IMR-90 (cell line): ENCODE measurements around the gene SCAMP1. TPM values are rescaled to one million over a fixed set of nuclear protein-coding genes. Genes with fewer than 3 reads are reported as not detected.

Experiments
- ATAC-seq: fragments of 200-7000 bp; cut with Tn5 transposase; 2 replicates; pipeline ENCODE4 v1.9.1; 2020; ENCODE audit warnings: low read depth, mild to moderate bottlenecking, moderate library complexity
- BruUV-seq: library from RNA; stranded (reverse); fragments of 400-500 nt; replicated peaks from 2 replicates; lab custom pipeline; 2021; lab: Mats Ljungman, UMichigan
- CTCF ChIA-PET: fragments of 300-600 bp; formaldehyde crosslinking; extraction: SDS; loops from one replicate; lab custom pipeline; 2021; ENCODE audit warnings: antibody characterized with exemption; lab: Yijun Ruan, JAX
- POLR2A ChIA-PET: fragments of 300-600 bp; sonication (Branson Sonifier 250); formaldehyde crosslinking; loops from one replicate; lab custom pipeline; 2022; ENCODE audit warnings: antibody characterized with exemption; ENCODE audit not compliant: unreplicated experiment; lab: Charles Lee
- DNase-seq: peaks from one replicate; pipeline ENCODE4 v3.0.0; 2013
- H2AFZ ChIP-seq: replicated peaks from 2 replicates; pipeline ENCODE3; 2013; ENCODE audit warnings: low read length, mild to moderate bottlenecking; ENCODE audit not compliant: poor library complexity
- H2AK5ac ChIP-seq: 2 replicates; pipeline ENCODE4 v1.6.1; 2013; ENCODE audit warnings: low read depth, low read length, inconsistent platforms
- H2AK9ac ChIP-seq: replicated peaks from 2 replicates; pipeline ENCODE3; 2013; ENCODE audit warnings: mild to moderate bottlenecking, low read depth, low read length, moderate library complexity; ENCODE audit not compliant: poor library complexity
- H2BK120ac ChIP-seq: 2 replicates; pipeline ENCODE4 v1.6.1; 2013; ENCODE audit warnings: low read depth, low read length, inconsistent platforms
- H2BK15ac ChIP-seq: 3 replicates; pipeline ENCODE4 v1.6.1; 2013; ENCODE audit warnings: low read depth, low read length, inconsistent platforms
- H2BK20ac ChIP-seq: 2 replicates; pipeline ENCODE4 v1.6.1; 2013; ENCODE audit warnings: low read depth, mild to moderate bottlenecking, inconsistent platforms, low read length, moderate library complexity
- H2BK5ac ChIP-seq: 2 replicates; pipeline ENCODE4 v1.6.1; 2013; ENCODE audit warnings: mild to moderate bottlenecking, low read depth, low read length, inconsistent platforms; ENCODE audit not compliant: poor library complexity, severe bottlenecking
- H3K14ac ChIP-seq: replicated peaks from 2 replicates; pipeline ENCODE4 v1.6.1; 2013; ENCODE audit warnings: low read depth, low read length, inconsistent platforms
- H3K18ac ChIP-seq: 2 replicates; pipeline ENCODE4 v1.6.1; 2013; ENCODE audit warnings: low read depth, low read length, control low read depth
- H3K23ac ChIP-seq: 2 replicates; pipeline ENCODE4 v1.6.1; 2013; ENCODE audit warnings: low read depth, low read length, inconsistent platforms
- H3K27ac ChIP-seq: 2 replicates; pipeline ENCODE4 v1.5.1; 2013; ENCODE audit warnings: mild to moderate bottlenecking, control low read depth, low read length; ENCODE audit not compliant: insufficient read depth
- H3K27me3 ChIP-seq: 2 replicates; pipeline ENCODE4 v1.6.1; 2013; ENCODE audit warnings: low read length; ENCODE audit not compliant: control insufficient read depth, insufficient read depth
- H3K36me3 ChIP-seq: 2 replicates; pipeline ENCODE4 v1.6.1; 2013; ENCODE audit warnings: low read length, mixed read lengths; ENCODE audit not compliant: control insufficient read depth, insufficient read depth
- H3K4ac ChIP-seq: 2 replicates; pipeline ENCODE4 v1.6.1; 2013; ENCODE audit warnings: low read depth, low read length, inconsistent platforms
- H3K4me1 ChIP-seq: 2 replicates; pipeline ENCODE4 v1.6.1; 2013; ENCODE audit warnings: low read length, mixed read lengths; ENCODE audit not compliant: control insufficient read depth, insufficient read depth
- H3K4me2 ChIP-seq: 2 replicates; pipeline ENCODE4 v1.6.1; 2013; ENCODE audit warnings: low read depth, mild to moderate bottlenecking, control low read depth, low read length, moderate library complexity
- H3K4me3 ChIP-seq: 2 replicates; pipeline ENCODE4 v1.5.1; 2013; ENCODE audit warnings: low read depth, mild to moderate bottlenecking, control low read depth, low read length, moderate library complexity; ENCODE audit not compliant: insufficient read depth
- H3K56ac ChIP-seq: 2 replicates; pipeline ENCODE4 v1.6.1; 2013; ENCODE audit warnings: low read length, inconsistent platforms; ENCODE audit not compliant: insufficient read depth; ENCODE audit errors: extremely low read depth
- H3K79me1 ChIP-seq, 2 experiments: 2 replicates each; pipeline ENCODE4 v1.6.1; 2013; ENCODE audit warnings: low read length in 2 of 2, inconsistent platforms in 1 of 2, low read depth in 1 of 2
- H3K9ac ChIP-seq: 2 replicates; pipeline ENCODE4 v1.6.1; 2013; ENCODE audit warnings: low read depth, low read length, control low read depth
- H3K9me1 ChIP-seq: 2 replicates; pipeline ENCODE4 v1.6.1; 2013; ENCODE audit warnings: low read length, inconsistent platforms; ENCODE audit not compliant: insufficient read depth
- H3K9me3 ChIP-seq: 2 replicates; pipeline ENCODE4 v1.6.1; 2013; ENCODE audit warnings: low read length; ENCODE audit not compliant: control insufficient read depth, insufficient read depth
- H4K20me1 ChIP-seq: 2 replicates; pipeline ENCODE4 v1.6.1; 2013; ENCODE audit warnings: low read length, inconsistent platforms; ENCODE audit not compliant: insufficient read depth
- H4K5ac ChIP-seq: 2 replicates; pipeline ENCODE4 v1.6.1; 2013; ENCODE audit warnings: mild to moderate bottlenecking, low read depth, low read length, control low read depth
- H4K8ac ChIP-seq, 2 experiments: 2 replicates each; pipeline ENCODE4 v1.6.1; 2013; ENCODE audit warnings: low read depth in 2 of 2, low read length in 2 of 2, control low read depth in 1 of 2, inconsistent platforms in 1 of 2
- H4K91ac ChIP-seq: 2 replicates; pipeline ENCODE4 v1.6.1; 2013; ENCODE audit warnings: low read depth, low read length, inconsistent platforms; ENCODE audit not compliant: insufficient read depth
- BHLHE40 ChIP-seq: fragments of 150-350 bp; IDR thresholded peaks from 2 replicates; pipeline ENCODE4 v1.6.1; 2016; ENCODE audit warnings: mild to moderate bottlenecking, low read depth, low read length
- CEBPB ChIP-seq: IDR thresholded peaks from 2 replicates; pipeline ENCODE4 v1.6.1; 2012; ENCODE audit warnings: low read depth, low read length, improper control_type of control experiment
- CHD1 ChIP-seq: IDR thresholded peaks from 2 replicates; pipeline ENCODE4 v1.6.1; 2012; ENCODE audit warnings: low read depth, low read length, improper control_type of control experiment
- CTCF ChIP-seq: conservative IDR thresholded peaks from 2 replicates; pipeline ENCODE4 v1.5.1; 2012; ENCODE audit warnings: mild to moderate bottlenecking, low read depth, low read length, improper control_type of control experiment
- ELK1 ChIP-seq: fragments of 150-350 bp; IDR thresholded peaks from 2 replicates; pipeline ENCODE4 v1.6.1; 2016; ENCODE audit warnings: low read depth, mild to moderate bottlenecking, low read length, moderate library complexity, borderline replicate concordance
- FOS ChIP-seq: fragments of 150-350 bp; IDR thresholded peaks from 2 replicates; pipeline ENCODE4 v1.6.1; 2016; ENCODE audit warnings: low read depth, low read length
- MAFK ChIP-seq: IDR thresholded peaks from 2 replicates; pipeline ENCODE4 v1.6.1; 2012; ENCODE audit warnings: low read depth, low read length, improper control_type of control experiment
- MAZ ChIP-seq: IDR thresholded peaks from 2 replicates; pipeline ENCODE4 v1.6.1; 2012; ENCODE audit warnings: low read depth, mild to moderate bottlenecking, low read length, improper control_type of control experiment, moderate library complexity, borderline replicate concordance
- MXI1 ChIP-seq: IDR thresholded peaks from 2 replicates; pipeline ENCODE4 v1.6.1; 2012; ENCODE audit warnings: low read depth, mild to moderate bottlenecking, low read length, moderate library complexity, borderline replicate concordance
- NFE2L2 ChIP-seq: fragments of 150-350 bp; IDR thresholded peaks from 2 replicates; pipeline ENCODE4 v1.6.1; 2016; ENCODE audit warnings: low read depth, mild to moderate bottlenecking, low read length
- POLR2A ChIP-seq: IDR thresholded peaks from 2 replicates; pipeline ENCODE4 v1.6.1; 2012; ENCODE audit warnings: mild to moderate bottlenecking, low read depth, low read length
- RAD21 ChIP-seq: IDR thresholded peaks from 2 replicates; pipeline ENCODE4 v1.6.1; 2012; ENCODE audit warnings: low read length, improper control_type of control experiment
- RCOR1 ChIP-seq: IDR thresholded peaks from 2 replicates; pipeline ENCODE4 v1.6.1; 2012; ENCODE audit warnings: mild to moderate bottlenecking, low read length, improper control_type of control experiment; ENCODE audit not compliant: insufficient replicate concordance
- RFX5 ChIP-seq: IDR thresholded peaks from 2 replicates; pipeline ENCODE4 v1.8.0; 2012; ENCODE audit warnings: low read depth, mild to moderate bottlenecking, low read length, moderate library complexity
- SMC3 ChIP-seq: fragments of 150-350 bp; IDR thresholded peaks from 2 replicates; pipeline ENCODE4 v1.6.1; 2016; ENCODE audit warnings: low read depth, mild to moderate bottlenecking, antibody characterized with exemption, low read length, moderate library complexity
- USF2 ChIP-seq: fragments of 150-350 bp; IDR thresholded peaks from 2 replicates; pipeline ENCODE4 v1.6.1; 2017; ENCODE audit warnings: mild to moderate bottlenecking, antibody characterized with exemption, low read length, low read depth
- dilution Hi-C: fragments of 300-500 bp; cut with HindIII; formaldehyde crosslinking; loops from one replicate; pipeline ENCODE4 v1.14.3; 2018; ENCODE audit warnings: low sequenced_read_pairs; ENCODE audit not compliant: unreplicated experiment
- in situ Hi-C: fragments of 300-500 bp; cut with MboI; formaldehyde crosslinking; loops from 3 replicates; pipeline ENCODE4 v1.14.3; 2019; ENCODE audit warnings: low sequenced_read_pairs, inconsistent platforms, mixed read lengths
- intact Hi-C: fragments of 100-400 bp; cut with micrococcal nuclease; formaldehyde crosslinking; loops from 2 replicates; pipeline ENCODE4 v1.10.0; 2022
- polyA plus RNA-seq, 3 experiments: library from polyadenylated mRNA; depleted of rRNA; stranded (reverse); fragments of >200 nt; gene quantifications; 2 replicates each; pipeline ENCODE4 v1.2.3, GENCODE V29; 2012; ENCODE audit warnings: low replicate concordance in 1 of 3
- total RNA-seq: library from RNA; depleted of rRNA; stranded (reverse); fragments of >200 nt; gene quantifications from 2 replicates; pipeline ENCODE4 v1.2.3, GENCODE V29; 2012

The SCAMP1 gene
- total and polyA plus RNA-seq, 2 of the 4 experiments (the other 2 are of a cell fraction), result 13.5 to 114 TPM

GRCh38 chr5:78411586-78411985 is 51.2 kb downstream of the SCAMP1 start:
- H3K4me3 ChIP-seq, result no peak overlapping the region
- dilution Hi-C loops, result no loop called here
- intact Hi-C loops, result no loop called here
- peak; percentile 51; the same call in 1 of the 2 replicates for ATAC-seq
- no peak overlapping the region for H3K9ac ChIP-seq
- CTCF ChIA-PET, result no interaction called here
- peaks cover 3% of the 10 kb centered on the region for H3K4me1 ChIP-seq
- H4K8ac ChIP-seq, result no peak overlapping the region
- no peaks in the 10 kb centered on the region for H4K20me1 ChIP-seq
- TF ChIP-seq CTCF (no peak), POLR2A (no peak), MXI1 (no peak), ELK1 (no peak), MAFK (no peak), RCOR1 (no peak), FOS (no peak), RAD21 (no peak), CHD1 (no peak), MAZ (no peak), NFE2L2 (no peak), RFX5 (no peak), CEBPB (no peak), USF2 (no peak), SMC3 (no peak), BHLHE40 (no peak)
- in situ Hi-C loops, result no loop called here
- H3K4ac ChIP-seq, result no peak overlapping the region
- H3K9me1 ChIP-seq, result no peaks in the 10 kb centered on the region
- POLR2A ChIA-PET, result no interaction called here
- H2BK5ac ChIP-seq, result no peak overlapping the region
- H2AK9ac ChIP-seq, result no peak overlapping the region
- DNase-seq, result peak; percentile 37
- no peak overlapping the region for H3K23ac ChIP-seq
- H2AFZ ChIP-seq, result no peak overlapping the region
- BruUV-seq, result no TSS peak
- no peak overlapping the region for H2BK20ac ChIP-seq
- no peaks in the 10 kb centered on the region for H3K9me3 ChIP-seq
- H4K91ac ChIP-seq, result no peak overlapping the region
- H2AK5ac ChIP-seq, result no peak overlapping the region
- H3K79me1 ChIP-seq, result peaks cover 21 to 29% of the 10 kb centered on the region in 2 experiments; a peak in 3 of 4 replicates
- no peak overlapping the region for H3K27ac ChIP-seq
- H4K5ac ChIP-seq, result no peak overlapping the region
- no peak overlapping the region for H3K4me2 ChIP-seq
- no peaks in the 10 kb centered on the region for H3K27me3 ChIP-seq
- H3K36me3 ChIP-seq, result no peaks in the 10 kb centered on the region; the same call in 1 of the 2 replicates
- H2BK120ac ChIP-seq, result no peak overlapping the region
- no peak overlapping the region for H3K18ac ChIP-seq
- no peak overlapping the region for H2BK15ac ChIP-seq
- H3K14ac ChIP-seq, result no peak overlapping the region
- H3K56ac ChIP-seq, result no peak overlapping the region
